Activated CD4-positive, CD25-positive, alpha-beta regulatory T cell treated with anti-CD3 and anti-CD28 coated beads, Interleukin-2, amount 50 U/mL, for 24 hours (primary cell): Measurements from ENCODE around the gene ZFYVE9.
"Not testable (repeated sequence)": the region's sequence is repeated elsewhere in the genome, so short reads cannot be mapped to it uniquely, and the experiment has no call there.

Experiments
- ATAC-seq, 2 donors: fragments of 150-1000 bp; cut with Tn5 transposase; one replicate each; pipeline ENCODE4 v1.10.0; 2021; ENCODE audit warnings: mild to moderate bottlenecking in 1 of 2, moderate library complexity in 1 of 2

Gene ZFYVE9

GRCh38 chr1:52348704-52349300, 206.9 kb downstream of the ZFYVE9 start:
- no peak for ATAC-seq

GRCh38 chr1:52352690-52353089, 210.8 kb downstream of the ZFYVE9 start:
- no peak for ATAC-seq

- ATAC-seq: no peak
These were observed 213.5 kb downstream of the ZFYVE9 start for GRCh38 chr1:52355436-52355835.

- no peak for ATAC-seq
These were observed 214.1 kb downstream of the ZFYVE9 start for GRCh38 chr1:52355847-52356505.

GRCh38 chr1:52356818-52357355, 215.0 kb downstream of the ZFYVE9 start:
- no peak for ATAC-seq

DNA sequence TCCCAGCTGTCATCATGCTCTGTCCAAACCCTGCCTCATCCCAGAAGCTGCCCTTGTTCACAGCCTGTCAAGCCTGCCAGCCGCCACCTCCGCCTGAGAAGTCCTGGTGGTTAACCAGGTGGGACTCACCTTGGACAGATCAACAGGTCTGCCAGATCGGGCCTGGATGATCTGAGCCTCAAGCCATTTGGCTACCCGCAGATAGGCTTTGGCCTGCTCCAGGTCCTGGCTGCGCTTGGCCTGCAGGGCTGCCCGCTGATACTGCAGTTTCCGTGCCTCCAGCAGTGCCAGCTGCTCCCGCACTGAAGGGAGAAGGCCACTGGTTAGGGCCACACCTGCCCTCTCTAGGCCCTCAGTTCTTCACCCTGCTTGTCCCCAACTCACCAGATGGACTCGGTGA, 215.5 kb downstream of the ZFYVE9 start:
- ATAC-seq: no peak

DNA sequence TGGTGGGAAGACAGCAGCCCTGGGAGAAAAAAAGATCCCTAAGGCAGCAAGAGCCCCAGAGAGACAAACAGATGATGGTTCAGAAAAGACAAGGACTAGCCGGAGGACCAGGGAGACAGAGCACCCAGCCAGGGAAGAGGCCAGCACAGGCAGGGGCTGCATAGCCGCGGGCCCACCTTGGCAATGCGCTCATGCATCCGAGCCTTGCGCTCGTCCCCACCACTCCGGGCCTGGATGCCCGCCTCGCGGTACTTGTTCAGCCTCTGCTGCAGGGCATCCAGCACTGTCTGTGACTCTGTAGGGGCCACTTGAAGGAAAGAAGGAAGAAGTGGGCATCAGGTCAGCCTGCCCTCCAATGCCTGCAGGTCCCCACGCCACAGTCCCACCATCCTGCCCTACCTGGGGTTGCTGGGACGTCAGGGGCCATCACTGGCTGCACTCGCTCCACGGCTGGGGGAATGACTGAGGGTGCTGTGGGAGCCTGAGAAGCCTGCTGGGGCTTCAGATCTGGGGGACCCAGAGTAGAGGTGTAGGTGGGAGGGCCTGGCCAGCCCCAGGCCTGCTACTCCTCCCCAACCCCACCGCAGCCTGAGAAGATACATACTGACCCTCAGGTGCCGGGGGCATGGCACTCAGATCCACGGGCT, 217.1 kb downstream of the ZFYVE9 start:
- ATAC-seq: no peak

DNA sequence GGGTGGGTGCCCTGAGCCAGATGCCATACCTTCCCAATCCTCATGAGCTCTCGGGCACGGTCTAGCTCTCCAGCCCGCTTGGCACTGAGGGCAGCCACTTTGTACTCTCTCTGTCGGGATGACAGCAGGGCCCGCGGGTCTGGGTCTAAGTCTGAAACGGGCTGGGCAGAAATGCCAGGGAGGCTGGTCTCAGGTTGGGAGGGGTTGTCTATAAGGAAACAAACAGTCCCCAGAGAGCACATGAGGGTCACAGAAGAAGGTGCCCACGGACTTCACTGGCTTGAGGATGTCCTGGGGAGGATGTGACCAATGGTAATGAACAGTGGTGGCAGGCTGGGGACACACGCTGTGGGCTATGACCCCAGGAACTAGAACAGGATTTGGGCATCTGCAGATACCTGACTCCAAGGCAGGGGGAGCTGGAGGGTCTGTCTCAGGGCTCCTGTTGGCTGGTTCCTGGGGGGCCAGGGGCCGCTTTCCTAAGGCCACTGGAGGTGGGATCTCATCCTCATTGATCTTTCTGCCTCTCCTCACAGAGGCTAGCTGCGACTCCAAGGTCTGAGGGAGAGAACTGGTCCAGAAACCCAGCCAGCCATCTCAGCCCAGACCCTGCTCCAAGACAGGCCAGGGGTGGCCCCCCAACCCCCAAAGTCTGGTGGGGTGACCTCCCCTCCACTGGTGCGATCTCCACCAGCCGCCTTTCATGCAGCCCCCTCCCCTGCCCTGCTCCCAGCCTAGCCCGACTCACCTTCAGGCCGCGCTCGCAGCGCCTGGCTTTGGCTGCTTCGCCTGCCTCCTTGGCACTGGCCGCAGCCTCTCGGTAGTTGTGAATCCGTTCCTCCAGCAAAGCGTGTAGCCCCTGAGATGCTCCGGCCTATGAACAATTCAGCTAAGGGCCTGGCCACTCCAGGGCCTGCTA, 218.0 kb downstream of the ZFYVE9 start:
- no peak for ATAC-seq

DNA sequence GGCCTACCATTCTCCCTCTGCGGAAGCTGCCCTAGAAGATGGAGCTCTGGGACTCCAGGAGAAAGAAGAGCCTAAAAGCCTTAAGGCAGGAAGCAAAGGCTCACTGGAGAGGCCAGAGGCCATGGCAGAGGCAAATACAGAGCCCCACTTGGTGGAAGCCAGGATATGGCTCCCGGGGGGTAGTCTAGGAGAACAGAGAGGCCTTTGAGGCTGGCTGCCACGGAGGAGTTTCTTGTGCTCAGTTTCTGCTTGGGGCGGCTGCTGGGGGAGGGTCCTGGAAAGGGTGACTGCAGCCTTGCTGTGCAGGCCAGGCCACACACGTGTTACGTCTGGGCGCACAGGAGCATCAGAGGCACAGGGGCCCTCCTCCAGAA, 218.7 kb downstream of the ZFYVE9 start:
- no peak for ATAC-seq

DNA sequence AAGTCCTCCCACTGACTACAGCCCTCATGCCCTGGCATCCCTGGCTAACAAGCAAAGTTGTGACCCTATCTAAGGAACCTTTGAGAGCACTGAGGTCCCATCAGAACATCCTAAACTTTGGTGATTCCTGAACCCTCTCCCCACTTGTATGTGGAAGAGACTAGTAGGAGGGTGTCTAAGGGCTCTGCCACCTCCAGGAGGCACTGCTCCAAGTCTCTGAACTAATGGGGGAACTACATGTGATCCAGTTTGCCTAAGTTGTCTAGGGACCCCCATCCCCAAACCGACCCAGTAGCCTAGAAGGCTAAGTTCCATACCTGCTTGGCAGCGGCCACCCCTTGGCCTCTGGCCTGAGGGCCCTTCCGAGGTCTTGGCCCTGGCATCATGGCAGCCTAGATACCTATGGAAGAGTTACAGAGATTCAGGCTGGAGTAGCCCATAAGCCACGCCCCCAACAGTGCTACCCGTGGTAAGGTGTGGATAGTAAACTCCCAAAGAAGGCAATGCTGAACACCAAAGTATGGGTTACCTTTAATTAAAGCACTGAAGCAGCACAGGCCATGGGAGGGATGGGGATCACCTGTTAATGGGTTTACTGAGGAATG, 222.4 kb downstream of the ZFYVE9 start:
- ATAC-seq: no peak

GRCh38 chr1:52365071-52365745, 223.3 kb downstream of the ZFYVE9 start:
- ATAC-seq: no peak

DNA sequence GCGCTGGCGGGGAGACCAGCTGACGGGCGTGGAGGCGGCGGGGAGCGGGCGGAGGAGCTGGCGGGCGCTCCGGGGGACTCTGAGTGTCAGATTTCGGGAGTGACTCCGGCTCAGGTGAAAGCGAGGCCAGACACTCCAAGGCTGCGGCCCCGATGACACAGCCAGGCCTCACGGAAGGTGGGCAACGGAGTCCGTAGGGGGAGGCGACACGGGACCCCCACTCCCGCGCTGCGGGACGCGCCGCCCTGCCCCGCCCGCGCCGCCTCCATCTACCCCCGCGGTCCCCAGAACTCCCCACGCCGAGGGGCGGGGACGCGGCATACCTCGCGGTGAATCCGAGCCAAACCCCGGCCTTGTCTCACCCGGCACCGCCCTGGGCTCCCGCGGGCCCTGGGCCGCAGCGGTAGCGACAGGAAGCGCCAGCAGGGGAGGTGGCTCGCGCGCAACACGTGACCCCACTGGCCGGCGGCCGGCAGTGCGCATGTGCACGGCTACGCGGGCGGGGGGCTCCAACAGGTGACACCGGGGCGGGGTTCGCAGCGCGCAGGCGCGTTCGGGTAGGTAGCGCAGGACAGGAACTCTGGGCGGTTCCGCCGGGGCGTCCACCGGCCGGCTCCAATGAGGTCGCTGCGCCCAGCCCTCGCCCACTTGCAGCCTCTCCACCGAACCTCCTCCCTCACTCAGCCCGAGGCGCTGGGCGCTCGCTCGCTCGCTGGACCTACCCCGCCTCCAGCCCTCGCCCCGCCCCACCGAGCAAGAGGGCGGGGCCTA, 224.0 kb downstream of the ZFYVE9 start, which contains the start of gene CC2D1B:
Gene CC2D1B, minus strand, starts transcription at position 460 of the 771 bp plus-strand sequence. CDS start 1,585 bp downstream, outside the sequence.
- ATAC-seq: peak; percentile 96 to 97

- ATAC-seq: no peak
These were observed 224.6 kb downstream of the ZFYVE9 start for GRCh38 chr1:52366517-52366827.

DNA sequence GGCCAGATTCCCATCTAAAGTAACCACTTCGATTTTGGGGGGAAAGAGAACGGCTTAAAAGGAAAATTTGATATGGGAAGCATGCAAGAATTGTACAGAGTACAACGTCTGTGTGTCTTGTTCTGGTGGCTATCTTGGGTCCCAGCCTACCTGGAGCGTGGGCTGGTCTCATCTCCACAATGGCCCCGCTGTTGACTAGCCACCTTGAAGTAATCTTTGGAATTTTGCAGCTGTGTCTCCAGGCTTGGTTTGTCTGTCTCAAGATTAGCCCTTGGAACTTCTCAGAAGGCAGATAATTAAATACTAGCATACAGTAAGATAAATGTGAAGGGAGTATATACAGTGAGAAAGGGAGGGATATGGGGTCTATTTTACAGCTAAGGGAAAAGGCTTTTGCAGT, 225.4 kb downstream of the ZFYVE9 start:
- no peak for ATAC-seq

- no peak for ATAC-seq
These were observed 226.7 kb downstream of the ZFYVE9 start for GRCh38 chr1:52368383-52369172.

DNA sequence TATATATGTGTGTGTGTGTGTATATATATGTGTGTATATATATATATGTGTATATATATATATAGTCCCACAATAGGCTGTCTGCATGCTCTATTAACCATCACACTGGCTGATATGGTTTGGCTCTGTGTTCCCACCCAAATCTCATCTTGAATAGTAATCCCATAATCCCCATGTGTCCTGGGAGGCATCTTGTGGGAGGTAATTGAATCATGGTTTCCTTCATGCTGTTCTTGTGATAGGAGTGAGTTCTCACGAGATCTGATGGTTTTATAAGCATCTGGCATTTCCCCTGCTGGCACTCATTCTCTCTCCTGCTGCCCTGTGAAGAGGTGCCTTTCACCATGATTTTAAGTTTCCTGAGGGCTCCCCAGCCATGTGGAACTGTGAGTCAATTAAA, 228.0 kb downstream of the ZFYVE9 start:
- not testable (repeated sequence) for ATAC-seq

GRCh38 chr1:52385376-52385775, 243.5 kb downstream of the ZFYVE9 start:
- no peak for ATAC-seq

DNA sequence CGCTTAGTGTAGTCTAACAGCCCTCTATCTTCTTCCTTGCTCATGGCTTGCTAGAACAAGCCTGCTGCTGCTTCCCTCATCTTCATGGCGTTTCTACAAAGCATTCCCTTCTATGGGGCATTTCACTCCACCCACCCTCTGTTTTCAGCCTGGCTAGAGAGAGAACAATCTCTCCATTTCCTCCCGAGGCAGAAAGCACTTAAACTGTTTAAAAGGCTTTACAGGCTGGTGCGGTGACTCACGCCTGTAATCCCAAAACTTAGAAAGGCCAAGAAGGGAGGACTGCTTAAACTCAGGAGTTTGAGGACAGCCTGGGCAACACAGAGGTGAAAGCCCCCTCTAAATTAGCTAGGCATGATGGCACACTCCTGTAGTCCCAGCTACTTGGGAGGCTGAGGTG, 244.6 kb downstream of the ZFYVE9 start:
- no peak for ATAC-seq

- ATAC-seq: no peak
These were observed 251.3 kb downstream of the ZFYVE9 start for GRCh38 chr1:52393174-52393573.
